ENCODE measurements around the gene POMT1.
"Not testable (repeated sequence)": the region's sequence is repeated elsewhere in the genome, so short reads cannot be mapped to it uniquely, and the experiment has no call there.

The POMT1 gene

GRCh38 chr9:131470581-131470991, 32.1 kb upstream of the POMT1 start:
- Histone ChIP-seq H3K4me1 (ENCODE audit: low read depth, poor library complexity, severe bottlenecking) (no peaks in the 10 kb centered on the region), H3K27ac (no peak overlapping the region), H4K20me1 (ENCODE audit: insufficient read depth) (no peaks in the 10 kb centered on the region), H3K79me2 (ENCODE audit: insufficient read depth, low read depth) (peaks cover 27% of the 10 kb centered on the region; the same call in 1 of the 2 replicates), H2AFZ (ENCODE audit: low read depth) (no peak overlapping the region), H3K9ac (no peak overlapping the region), H3K27me3 (ENCODE audit: insufficient read depth, low read depth) (no peaks in the 10 kb centered on the region), H3K4me2 (no peak overlapping the region), H3K4me3 (IDR thresholded peaks at IDR 0.05; ENCODE audit: insufficient read depth, low read depth, low read length) (no peak overlapping the region), H3K36me3 (ENCODE audit: insufficient read depth) (peaks cover 18% of the 10 kb centered on the region; the same call in 1 of the 2 replicates)
- TF ChIP-seq CTCF (conservative IDR thresholded peaks at IDR 0.05; ENCODE audit: low read depth, low read length), result no peak

GRCh38 chr9:131472085-131472484, 30.6 kb upstream of the POMT1 start:
- not testable (repeated sequence) for H3K9ac ChIP-seq; H3K4me1 ChIP-seq (ENCODE audit: low read depth, poor library complexity, severe bottlenecking); H3K4me3 ChIP-seq (IDR thresholded peaks at IDR 0.05; ENCODE audit: insufficient read depth, low read depth, low read length); H3K4me2 ChIP-seq; H2AFZ ChIP-seq (ENCODE audit: low read depth); H4K20me1 ChIP-seq (ENCODE audit: insufficient read depth); H3K27ac ChIP-seq; H3K27me3 ChIP-seq (ENCODE audit: insufficient read depth, low read depth)
- Histone ChIP-seq H3K79me2 (ENCODE audit: insufficient read depth, low read depth) (peaks cover 20% of the 10 kb centered on the region; the same call in 1 of the 2 replicates), H3K36me3 (ENCODE audit: insufficient read depth) (peaks cover 18% of the 10 kb centered on the region; the same call in 1 of the 2 replicates)

GRCh38 chr9:131473198-131473885, 29.4 kb upstream of the POMT1 start:
- H3K4me1 ChIP-seq (ENCODE audit: low read depth, poor library complexity, severe bottlenecking), result no peaks in the 10 kb centered on the region
- H4K20me1 ChIP-seq (ENCODE audit: insufficient read depth), result no peaks in the 10 kb centered on the region
- H3K4me3 ChIP-seq (IDR thresholded peaks at IDR 0.05; ENCODE audit: insufficient read depth, low read depth, low read length), result no peak overlapping the region
- H3K9ac ChIP-seq, result no peak overlapping the region
- peaks cover 18% of the 10 kb centered on the region; the same call in 1 of the 2 replicates for H3K36me3 ChIP-seq (ENCODE audit: insufficient read depth)
- no peak overlapping the region for H2AFZ ChIP-seq (ENCODE audit: low read depth)
- peaks cover 19% of the 10 kb centered on the region; the same call in 1 of the 2 replicates for H3K79me2 ChIP-seq (ENCODE audit: insufficient read depth, low read depth)
- H3K27me3 ChIP-seq (ENCODE audit: insufficient read depth, low read depth), result no peaks in the 10 kb centered on the region
- no peak overlapping the region for H3K4me2 ChIP-seq
- no peak for TF ChIP-seq CTCF (conservative IDR thresholded peaks at IDR 0.05; ENCODE audit: low read depth, low read length)
- H3K27ac ChIP-seq, result no peak overlapping the region

- Histone ChIP-seq H3K27me3 (ENCODE audit: insufficient read depth, low read depth) (no peaks in the 10 kb centered on the region), H3K4me1 (ENCODE audit: low read depth, poor library complexity, severe bottlenecking) (no peaks in the 10 kb centered on the region), H2AFZ (ENCODE audit: low read depth) (no peak overlapping the region), H3K79me2 (ENCODE audit: insufficient read depth, low read depth) (peaks cover 19% of the 10 kb centered on the region; the same call in 1 of the 2 replicates), H3K27ac (no peak overlapping the region), H3K9ac (no peak overlapping the region), H3K4me3 (IDR thresholded peaks at IDR 0.05; ENCODE audit: insufficient read depth, low read depth, low read length) (no peak overlapping the region), H3K4me2 (no peak overlapping the region), H3K36me3 (ENCODE audit: insufficient read depth) (peaks cover 18% of the 10 kb centered on the region; the same call in 1 of the 2 replicates), H4K20me1 (ENCODE audit: insufficient read depth) (no peaks in the 10 kb centered on the region)
- TF ChIP-seq CTCF (conservative IDR thresholded peaks at IDR 0.05; ENCODE audit: low read depth, low read length), result no peak
These were observed 28.8 kb upstream of the POMT1 start for GRCh38 chr9:131473891-131474290.

- TF ChIP-seq CTCF (conservative IDR thresholded peaks at IDR 0.05; ENCODE audit: low read depth, low read length), result no peak
- peaks cover 18% of the 10 kb centered on the region; the same call in 1 of the 2 replicates for H3K36me3 ChIP-seq (ENCODE audit: insufficient read depth)
- no peak overlapping the region for H3K4me3 ChIP-seq (IDR thresholded peaks at IDR 0.05; ENCODE audit: insufficient read depth, low read depth, low read length)
- H2AFZ ChIP-seq (ENCODE audit: low read depth), result no peak overlapping the region
- H3K4me2 ChIP-seq, result no peak overlapping the region
- H4K20me1 ChIP-seq (ENCODE audit: insufficient read depth), result no peaks in the 10 kb centered on the region
- H3K27ac ChIP-seq, result no peak overlapping the region
- no peak overlapping the region for H3K9ac ChIP-seq
- no peaks in the 10 kb centered on the region for H3K27me3 ChIP-seq (ENCODE audit: insufficient read depth, low read depth)
- no peaks in the 10 kb centered on the region for H3K4me1 ChIP-seq (ENCODE audit: low read depth, poor library complexity, severe bottlenecking)
- H3K79me2 ChIP-seq (ENCODE audit: insufficient read depth, low read depth), result peaks cover 18% of the 10 kb centered on the region; the same call in 1 of the 2 replicates
These were observed 28.0 kb upstream of the POMT1 start for GRCh38 chr9:131474711-131475110.

Data from KMS-11 (cell line).